ENCODE measurements around the gene FNDC7. TPM values are rescaled to one million over a fixed set of nuclear protein-coding genes. Genes with fewer than 3 reads are reported as not detected.

Gene FNDC7
- total RNA-seq, 6 experiments from 2014 or later: 0.08 TPM; not detected in 5

- H3K36me3 Mint-ChIP-seq (ENCODE audit: low read depth): no peaks in the 10 kb centered on the region
- peak overlapping the region; percentile 96 for H3K27ac Mint-ChIP-seq
- H3K4me3 Mint-ChIP-seq: peak overlapping the region; percentile 75
- H3K9me3 Mint-ChIP-seq: no peaks in the 10 kb centered on the region
- DNase-seq: peak; percentile 84
- no peak for TF ChIP-seq CTCF (IDR thresholded peaks at IDR 0.05)
- no peaks in the 10 kb centered on the region; the same call in 1 of the 2 replicates for H3K27me3 Mint-ChIP-seq (ENCODE audit: insufficient read depth)
- peaks cover 62% of the 10 kb centered on the region for H3K4me1 Mint-ChIP-seq (ENCODE audit: low read depth)
Observed at GRCh38 chr1:108719656-108720435, 7.1 kb downstream of the FNDC7 start.

- no peak for TF ChIP-seq CTCF (IDR thresholded peaks at IDR 0.05)
- DNase-seq: no peak
- H3K36me3 Mint-ChIP-seq (ENCODE audit: low read depth): no peaks in the 10 kb centered on the region
- no peaks in the 10 kb centered on the region for H3K9me3 Mint-ChIP-seq
- no peaks in the 10 kb centered on the region; the same call in 1 of the 2 replicates for H3K27me3 Mint-ChIP-seq (ENCODE audit: insufficient read depth)
- H3K4me3 Mint-ChIP-seq: peak overlapping the region; percentile 66
- peak overlapping the region; percentile 67 for H3K27ac Mint-ChIP-seq
- H3K4me1 Mint-ChIP-seq (ENCODE audit: low read depth): peaks cover 47% of the 10 kb centered on the region
Observed at GRCh38 chr1:108722292-108722691, 9.6 kb downstream of the FNDC7 start.

GRCh38 chr1:108725906-108726305 is 13.2 kb downstream of the FNDC7 start:
- Mint-ChIP-seq H3K36me3 (ENCODE audit: low read depth) (no peaks in the 10 kb centered on the region), H3K9me3 (no peaks in the 10 kb centered on the region), H3K4me3 (no peak overlapping the region), H3K27me3 (ENCODE audit: insufficient read depth) (peaks cover 3% of the 10 kb centered on the region), H3K4me1 (ENCODE audit: low read depth) (peaks cover 24% of the 10 kb centered on the region), H3K27ac (no peak overlapping the region)
- no peak for TF ChIP-seq CTCF (IDR thresholded peaks at IDR 0.05)
- DNase-seq: no peak

GRCh38 chr1:108728327-108728923 is 15.7 kb downstream of the FNDC7 start:
- Mint-ChIP-seq H3K36me3 (ENCODE audit: low read depth) (no peaks in the 10 kb centered on the region), H3K4me3 (no peak overlapping the region), H3K9me3 (no peaks in the 10 kb centered on the region), H3K4me1 (ENCODE audit: low read depth) (peaks cover 9% of the 10 kb centered on the region; the same call in 1 of the 2 replicates), H3K27me3 (ENCODE audit: insufficient read depth) (peaks cover 3% of the 10 kb centered on the region), H3K27ac (no peak overlapping the region)
- no peak for DNase-seq
- no peak for TF ChIP-seq CTCF (IDR thresholded peaks at IDR 0.05)

DNA sequence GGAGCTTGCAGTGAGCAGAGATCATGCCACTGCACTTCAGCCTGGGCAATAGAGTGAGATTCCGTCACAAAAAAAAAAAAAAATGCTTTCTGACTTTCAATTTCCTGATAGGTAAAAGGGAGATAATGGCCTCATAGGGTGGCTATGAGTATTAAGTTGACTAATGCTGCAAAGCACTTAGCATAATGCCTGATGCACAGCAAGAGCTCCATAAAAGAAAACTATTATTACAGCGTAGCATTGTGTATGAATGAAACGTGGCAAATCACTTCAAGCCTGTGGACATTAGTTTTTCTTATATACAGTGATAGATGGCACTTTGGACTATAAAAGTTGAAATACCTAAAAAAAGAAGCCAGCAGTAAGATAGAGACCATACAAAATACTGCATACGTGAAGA is 16.8 kb downstream of the FNDC7 start:
- H3K27me3 Mint-ChIP-seq (ENCODE audit: insufficient read depth): peaks cover 3% of the 10 kb centered on the region
- H3K4me3 Mint-ChIP-seq: no peak overlapping the region
- H3K36me3 Mint-ChIP-seq (ENCODE audit: low read depth): no peaks in the 10 kb centered on the region
- no peaks in the 10 kb centered on the region for H3K9me3 Mint-ChIP-seq
- peaks cover 9% of the 10 kb centered on the region; the same call in 1 of the 2 replicates for H3K4me1 Mint-ChIP-seq (ENCODE audit: low read depth)
- DNase-seq: no peak
- no peak for TF ChIP-seq CTCF (IDR thresholded peaks at IDR 0.05)
- no peak overlapping the region for H3K27ac Mint-ChIP-seq
